ENCODE results near the gene STMN1. TPM values are rescaled to one million over a fixed set of nuclear protein-coding genes. Genes with fewer than 3 reads are reported as not detected.

Gene STMN1
- total and polyA plus RNA-seq, 2 of the 8 experiments (the other 6 are each of a cell fraction or from before 2014, with no cell fraction given) = 116 to 564 TPM

DNA sequence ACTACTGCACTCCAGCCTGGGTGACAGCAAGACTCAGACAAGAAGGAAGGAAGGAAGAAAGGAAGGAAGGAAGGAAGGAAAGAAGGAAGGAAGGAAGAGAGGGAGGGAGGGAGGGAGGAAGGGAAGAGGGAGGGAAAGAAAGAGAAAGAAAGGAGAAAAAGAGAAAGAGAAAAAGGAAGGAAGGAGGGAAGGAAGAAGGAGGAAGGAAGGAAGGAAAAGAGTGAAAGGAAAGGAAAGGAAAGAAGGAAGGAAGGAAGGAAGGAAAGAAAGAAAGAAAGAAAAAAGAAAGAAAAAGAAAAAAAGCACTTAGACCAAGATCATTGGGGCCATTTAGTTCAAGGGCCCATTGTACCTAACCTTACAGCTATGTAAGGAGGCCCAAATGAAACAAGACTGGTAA lies 49.3 kb upstream of the STMN1 start:
- Histone ChIP-seq H3K79me1 (ENCODE audit: low read depth, low read length) (no peaks in the 10 kb centered on the region), H2BK5ac (ENCODE audit: low read depth, low read length) (no peak overlapping the region), H4K91ac (replicated peaks; ENCODE audit: insufficient read length, low read length) (no peak overlapping the region), H4K8ac (ENCODE audit: extremely low read depth, insufficient read depth, low read length) (no peak overlapping the region), H3K36me3 (ENCODE audit: control insufficient read depth in 2 of 4, insufficient read depth in 4 of 4, low read length in 3 of 4) (peaks cover 0 to 8% (median 1%) of the 10 kb centered on the region in 4 experiments; a peak in 2 of 8 replicates), H3K79me2 (ENCODE audit: control insufficient read depth in 1 of 2, insufficient read depth in 2 of 2, low read length in 2 of 2) (no peaks in the 10 kb centered on the region), H3K23ac (ENCODE audit: insufficient read length) (no peak overlapping the region), H4K20me1 (replicated peaks in 1 of 2; ENCODE audit: control insufficient read depth in 1 of 2, insufficient read depth in 2 of 2, low read length in 2 of 2) (no peaks in the 10 kb centered on the region), H3K4me1 (replicated peaks in 1 of 4; ENCODE audit: control insufficient read depth in 3 of 4, insufficient read depth in 4 of 4, low read length in 3 of 4) (peaks cover 0 to 5% (median 3%) of the 10 kb centered on the region in 4 experiments; a peak in 2 of 7 replicates), H3K18ac (ENCODE audit: extremely low read depth, low read length) (no peak overlapping the region), H3K27me3 (replicated peaks in 1 of 4; ENCODE audit: control insufficient read depth in 3 of 4, extremely low read depth in 1 of 4, insufficient read depth in 3 of 4, low read length in 3 of 4) (no peaks in the 10 kb centered on the region), H3K4ac (replicated peaks; ENCODE audit: insufficient read length, low read depth, low read length) (no peak overlapping the region), H3K56ac (replicated peaks; ENCODE audit: insufficient read length, low read depth, low read length) (no peak overlapping the region), H2BK120ac (replicated peaks; ENCODE audit: low read depth, low read length) (no peak overlapping the region), H2AFZ (ENCODE audit: low read length) (no peak overlapping the region), H2BK20ac (ENCODE audit: low read length) (no peak overlapping the region), H2BK12ac (ENCODE audit: low read depth, low read length) (no peak overlapping the region), H4K5ac (ENCODE audit: insufficient read length, low read depth, low read length) (no peak overlapping the region), H3K9me3 (ENCODE audit: insufficient read depth in 2 of 2, low read depth in 1 of 2, low read length in 1 of 2) (0 out of 4 replicates have a peak, but pooled peaks cover 0 to 4% of the 10 kb centered on the region in 2 experiments), H3K4me2 (ENCODE audit: insufficient read depth in 1 of 2, low read depth in 2 of 2, low read length in 2 of 2) (no peak overlapping the region), H3K23me2 (ENCODE audit: low read depth, low read length) (peaks cover 2% of the 10 kb centered on the region; the same call in 1 of the 2 replicates), H2AK5ac (ENCODE audit: low read depth, low read length) (no peak overlapping the region), H3K9ac (replicated peaks in 1 of 4; ENCODE audit: extremely low read depth in 1 of 4, low read depth in 3 of 4, low read length in 3 of 4) (no peak overlapping the region), H3K14ac (ENCODE audit: insufficient read length) (no peak overlapping the region), H3K4me3 (ENCODE audit: extremely low read depth in 1 of 4, insufficient read depth in 2 of 4, low read depth in 3 of 4, low read length in 4 of 4) (no peak overlapping the region), H2BK15ac (ENCODE audit: low read length) (no peak overlapping the region), H3K27ac (ENCODE audit: low read depth, low read length) (no peak overlapping the region)
- CTCF ChIA-PET (ENCODE audit: partially characterized antibody) = interaction anchor here (1.5 to 4.7 kb wide), 4 partner anchors 12 to 59 kb away, joined by 3 to 37 read pairs (median 14); partner anchors contain the start of gene PAFAH2
- FAIRE-seq = no peak
- DNase-seq (ENCODE audit: low read depth in 1 of 2, low spot score in 2 of 2) = no peak
- POLR2A ChIA-PET (ENCODE audit: partially characterized antibody) = interaction anchor here (1.1 to 2.4 kb wide), 2 partner anchors 11 to 60 kb away, joined by 3 to 6 read pairs; no protein-coding TSS in a partner anchor
- TF ChIP-seq BCL11A (IDR thresholded peaks at IDR 0.05; ENCODE audit: low read depth in 2 of 2, low read length in 2 of 2) = no peak
- TF ChIP-seq CTBP2 (IDR thresholded peaks at IDR 0.05; ENCODE audit: borderline replicate concordance, insufficient read depth, insufficient read length, low read length) = no peak
- TF ChIP-seq, protein P1, sequence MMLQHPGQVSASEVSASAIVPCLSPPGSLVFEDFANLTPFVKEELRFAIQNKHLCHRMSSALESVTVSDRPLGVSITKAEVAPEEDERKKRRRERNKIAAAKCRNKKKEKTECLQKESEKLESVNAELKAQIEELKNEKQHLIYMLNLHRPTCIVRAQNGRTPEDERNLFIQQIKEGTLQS (IDR thresholded peaks at IDR 0.05; ENCODE audit: insufficient read depth, low read depth, low read length) = no peak
- no peak for TF ChIP-seq CBX8 (IDR thresholded peaks at IDR 0.05; ENCODE audit: borderline replicate concordance, low read depth, low read length)
- TF ChIP-seq HDAC2 (IDR thresholded peaks at IDR 0.05; ENCODE audit: borderline replicate concordance in 1 of 2, low read depth in 2 of 2, low read length in 2 of 2) = no peak
- TF ChIP-seq SAP30 (IDR thresholded peaks at IDR 0.05; ENCODE audit: insufficient read depth, insufficient replicate concordance, low read length) = no peak
- no peak for TF ChIP-seq EGR1 (IDR thresholded peaks at IDR 0.05; ENCODE audit: borderline replicate concordance, low read depth, low read length)
- no peak for TF ChIP-seq EP300 (IDR thresholded peaks at IDR 0.05; ENCODE audit: borderline replicate concordance in 1 of 2, low read depth in 2 of 2, low read length in 2 of 2)
- TF ChIP-seq, protein P2, sequence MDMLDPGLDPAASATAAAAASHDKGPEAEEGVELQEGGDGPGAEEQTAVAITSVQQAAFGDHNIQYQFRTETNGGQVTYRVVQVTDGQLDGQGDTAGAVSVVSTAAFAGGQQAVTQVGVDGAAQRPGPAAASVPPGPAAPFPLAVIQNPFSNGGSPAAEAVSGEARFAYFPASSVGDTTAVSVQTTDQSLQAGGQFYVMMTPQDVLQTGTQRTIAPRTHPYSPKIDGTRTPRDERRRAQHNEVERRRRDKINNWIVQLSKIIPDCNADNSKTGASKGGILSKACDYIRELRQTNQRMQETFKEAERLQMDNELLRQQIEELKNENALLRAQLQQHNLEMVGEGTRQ (IDR thresholded peaks at IDR 0.05; ENCODE audit: low read length) = no peak
- TF ChIP-seq FOSL1 (IDR thresholded peaks at IDR 0.05; ENCODE audit: insufficient read depth, low read depth, low read length) = no peak

All from H1 (cell line).